Myometrial cell (primary cell): ENCODE measurements around the gene SLC16A11. TPM values are rescaled to one million over a fixed set of nuclear protein-coding genes. Genes with fewer than 3 reads are reported as not detected.

Experiments
- total RNA-seq: library from RNA; depleted of rRNA; stranded (reverse); fragments of >200 nt; gene quantifications from 2 replicates; pipeline ENCODE4 v1.2.3, GENCODE V29; 2015

The SLC16A11 gene
- total RNA-seq: not detected in 2 replicates

GRCh38 chr17:7043497-7044198 lies at the start of gene SLC16A11:
Gene SLC16A11, minus strand, starts transcription at chr17:7044092. Its CDS starts 579 bp downstream, at chr17:7043513.

GRCh38 chr17:7079581-7080455 lies 35.9 kb upstream of the SLC16A11 start, which contains the start of gene CLEC10A:
Gene CLEC10A, minus strand, starts transcription at chr17:7080251. Its CDS starts 1,439 bp downstream, at chr17:7078812.

GRCh38 chr17:7035591-7036368 lies 8.1 kb downstream of the SLC16A11 start, which contains the start of gene SLC16A13:
Gene SLC16A13, plus strand, starts transcription at chr17:7036015. Its CDS starts 368 bp downstream, at chr17:7036383.

GRCh38 chr17:7022781-7023571 lies 20.9 kb downstream of the SLC16A11 start, which contains the start of gene BCL6B:
Gene BCL6B, plus strand, starts transcription at chr17:7023050. Its CDS starts 622 bp downstream, at chr17:7023672.

GRCh38 chr17:6995500-6996255 lies 48.2 kb downstream of the SLC16A11 start, which contains the start of gene ALOX12:
Gene ALOX12, plus strand, starts transcription at chr17:6996049. Its CDS starts 69 bp downstream, at chr17:6996118.

Other genes starting within 250 kb of the SLC16A11 start
- gene TEKT1, start 212.4 kb downstream of the SLC16A11 start, total RNA-seq: not detected in 2 replicates
- gene ALOX12, start 48.0 kb downstream of the SLC16A11 start, total RNA-seq: 0.18 TPM in 1 of 2 replicates, not detected in the other
- gene RNASEK, start 31.5 kb downstream of the SLC16A11 start, total RNA-seq: 243 and 304 TPM in 2 replicates
- gene BCL6B, start 21.0 kb downstream of the SLC16A11 start, total RNA-seq: 0.18 and 0.58 TPM in 2 replicates
- 0.86 and 3.2 TPM in 2 replicates for gene SLC16A13, start 8.1 kb downstream of the SLC16A11 start, total RNA-seq
- gene CLEC10A, start 36.2 kb upstream of the SLC16A11 start, total RNA-seq: not detected in 2 replicates
- gene ASGR2, start 70.7 kb upstream of the SLC16A11 start, total RNA-seq: not detected in 2 replicates
- 3.5 TPM in 1 of 2 replicates, not detected in the other for gene ASGR1, start 135.3 kb upstream of the SLC16A11 start, total RNA-seq
- gene DLG4, start 175.7 kb upstream of the SLC16A11 start, total RNA-seq: 13.3 and 14.0 TPM in 2 replicates
- 227 and 236 TPM in 2 replicates for gene ACADVL, start 175.8 kb upstream of the SLC16A11 start, total RNA-seq
- gene DVL2, start 190.4 kb upstream of the SLC16A11 start, total RNA-seq: 57.9 and 59.5 TPM in 2 replicates
- 31.1 and 86.7 TPM in 2 replicates for gene PHF23, start 195.4 kb upstream of the SLC16A11 start, total RNA-seq
- 153 and 283 TPM in 2 replicates for gene GABARAP, start 198.4 kb upstream of the SLC16A11 start, total RNA-seq
- gene CTDNEP1, start 207.6 kb upstream of the SLC16A11 start, total RNA-seq: 45.3 and 48.7 TPM in 2 replicates
- gene ELP5, start 208.1 kb upstream of the SLC16A11 start, total RNA-seq: 38.6 and 43.2 TPM in 2 replicates
- gene CLDN7, start 218.4 kb upstream of the SLC16A11 start, total RNA-seq: 60.3 and 62.3 TPM in 2 replicates
- gene SLC2A4, start 237.6 kb upstream of the SLC16A11 start, total RNA-seq: not detected in 2 replicates